ENCODE data around the gene CYP19A1.

Gene CYP19A1
- 0 to 0.04 reads per million in 2 donors for total RNA-seq

GRCh38 chr15:51338496-51338895, at the start of gene CYP19A1:
CYP19A1 (minus strand) TSS chr15:51338596; CDS start chr15:51242912, 95,684 bp downstream.
- no peak for DNase-seq

- DNase-seq = no peak
These were observed 49.3 kb upstream of the CYP19A1 start for GRCh38 chr15:51387699-51388041.

DNA sequence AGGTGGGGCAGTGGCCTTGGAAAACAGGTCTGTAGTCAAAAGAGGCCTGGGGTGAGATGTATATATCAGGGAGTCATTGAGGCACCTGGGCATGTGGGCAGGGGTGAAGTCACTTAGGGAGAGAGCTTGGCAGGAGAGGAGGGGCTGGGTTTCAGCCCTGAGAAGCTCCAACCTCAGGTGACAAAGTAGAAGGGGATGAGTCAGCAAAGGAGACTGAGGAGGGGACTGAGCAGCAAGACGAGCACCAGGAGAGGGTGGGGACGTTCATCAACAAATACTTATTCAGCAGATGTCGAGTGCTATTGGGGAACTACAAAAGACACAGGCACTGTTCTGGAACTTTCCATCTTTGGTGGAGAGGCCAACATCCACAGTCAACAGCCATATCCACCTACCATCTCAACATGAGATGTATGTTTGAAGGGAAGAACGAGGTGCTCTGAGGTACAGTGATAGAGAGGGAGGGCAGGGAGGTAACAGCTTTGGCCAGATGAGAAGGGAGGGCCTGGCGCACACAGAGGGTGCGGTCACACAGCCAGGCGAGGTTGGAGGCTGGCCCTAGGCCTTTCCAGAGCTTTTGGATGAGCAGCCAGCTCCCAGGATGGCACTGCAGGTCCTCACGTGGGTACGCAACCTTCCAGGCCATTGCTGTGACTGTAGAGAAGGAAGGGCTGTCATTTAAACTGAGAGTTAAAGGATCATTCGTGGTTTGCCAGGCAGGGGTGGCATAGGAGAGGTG, 48.7 kb upstream of the CYP19A1 start:
- DNase-seq = no peak

DNA sequence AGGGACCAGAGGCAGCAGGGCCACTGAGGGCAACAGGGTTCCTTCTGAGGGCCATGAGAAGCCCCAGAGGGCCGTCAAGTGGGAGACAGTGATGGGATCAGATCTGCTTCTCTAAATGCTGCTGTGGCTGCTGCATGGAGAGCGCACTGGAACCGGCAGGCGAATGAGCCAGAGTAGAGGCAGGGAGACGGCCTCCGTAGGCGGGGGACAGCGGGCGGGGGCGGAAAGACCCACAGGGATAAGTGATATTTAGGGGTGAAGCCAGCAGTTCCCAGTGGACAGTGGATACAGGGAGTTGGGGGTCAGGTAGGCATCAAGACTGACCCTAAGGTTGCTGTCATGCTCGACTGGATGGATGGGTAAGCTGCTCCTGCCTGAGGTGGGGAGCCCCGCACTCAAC, 48.1 kb upstream of the CYP19A1 start:
- DNase-seq = no peak

GRCh38 chr15:51386029-51386428, 47.6 kb upstream of the CYP19A1 start:
- no peak for DNase-seq

GRCh38 chr15:51382787-51383186, 44.4 kb upstream of the CYP19A1 start:
- no peak for DNase-seq

DNA sequence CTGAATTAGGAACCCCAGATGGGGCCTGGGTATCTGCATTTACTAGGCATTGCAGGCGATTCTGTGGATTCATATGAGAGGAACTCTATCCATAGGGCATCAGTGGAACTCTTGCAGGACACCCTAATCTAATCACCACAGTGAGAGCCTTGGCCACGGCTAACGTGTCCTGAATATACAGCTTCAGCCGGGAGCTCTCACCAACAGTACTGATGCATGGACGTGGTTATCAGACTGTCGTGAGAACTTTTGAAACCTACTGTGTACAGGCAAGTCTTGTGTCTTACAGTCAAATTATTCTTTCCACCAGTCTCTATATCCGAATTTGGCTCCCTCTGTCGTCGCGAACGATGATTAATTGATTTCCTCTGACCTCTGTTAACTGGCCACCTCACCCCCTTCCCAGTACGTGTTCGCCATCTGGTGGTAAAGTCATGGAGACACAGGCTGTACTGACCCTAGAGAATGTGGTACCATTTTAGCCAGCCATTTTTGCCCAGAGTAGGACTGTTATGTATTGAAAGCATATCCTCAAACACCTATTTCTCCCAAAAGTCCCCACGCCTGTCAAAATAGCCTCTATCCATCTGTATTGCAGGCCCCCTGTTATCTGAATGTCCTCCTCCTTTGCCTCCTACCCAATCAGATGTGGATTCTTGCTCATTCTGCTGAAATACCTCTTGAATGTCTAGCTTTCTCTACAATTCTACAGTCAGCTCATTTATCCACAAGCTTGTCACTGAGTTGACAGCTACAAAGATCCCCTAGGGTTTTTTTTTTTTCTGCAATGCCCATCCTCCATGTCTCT, 42.8 kb upstream of the CYP19A1 start:
- DNase-seq = no peak

- no peak for DNase-seq
These were observed 41.0 kb upstream of the CYP19A1 start for GRCh38 chr15:51379390-51379789.

DNA sequence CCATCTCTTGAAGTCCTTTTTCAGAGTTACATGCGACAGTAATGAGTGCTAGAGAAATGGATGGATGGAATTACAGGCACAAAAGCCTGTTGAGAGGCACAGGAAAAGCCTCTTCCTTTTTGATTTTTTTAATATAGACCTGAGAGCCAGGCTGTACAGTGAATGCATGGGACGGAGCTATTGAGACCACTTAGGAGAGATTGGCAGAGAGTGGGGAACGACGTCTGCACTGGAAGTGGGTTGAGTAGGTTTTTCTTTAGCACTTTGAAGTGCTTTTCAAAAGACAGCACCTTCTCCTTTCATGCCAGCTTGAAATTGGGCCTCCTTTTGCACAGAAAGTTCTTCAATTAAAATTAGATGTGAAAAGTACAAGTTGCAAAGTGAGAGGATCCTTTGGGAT, 40.0 kb upstream of the CYP19A1 start:
- no peak for DNase-seq

DNA sequence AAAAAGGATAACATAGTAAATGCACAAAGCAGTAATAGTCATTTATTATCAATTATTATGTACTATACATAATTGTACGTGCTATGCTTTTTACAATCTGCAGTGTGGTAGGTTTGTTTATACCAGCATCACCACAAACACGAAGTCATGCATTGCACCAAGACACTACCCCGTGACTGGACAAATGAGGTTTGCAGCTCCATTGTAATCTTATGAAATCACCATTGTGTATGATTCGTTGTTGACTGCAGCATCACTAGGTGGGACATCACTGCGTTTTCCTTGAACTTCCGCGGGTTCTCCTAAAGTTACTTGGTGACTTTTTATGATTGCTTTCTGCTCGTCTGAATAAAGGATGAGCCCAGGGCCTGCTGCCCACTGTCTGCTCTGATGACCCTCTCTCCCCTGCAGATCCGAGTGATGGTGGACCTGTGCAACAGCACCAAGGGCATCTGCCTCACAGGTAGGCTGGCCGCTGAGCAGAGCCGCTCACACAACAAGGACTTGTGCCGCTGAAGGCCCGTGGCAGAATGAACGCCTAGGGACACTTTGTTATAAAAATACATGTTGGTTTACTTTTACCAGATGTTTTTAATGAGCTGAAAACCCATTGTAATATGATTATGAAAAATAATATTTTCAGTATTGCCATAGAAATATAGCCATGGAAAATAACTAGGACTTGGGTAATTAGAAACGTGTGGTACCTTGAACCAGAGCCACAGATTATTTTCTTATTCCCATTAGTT, 38.8 kb upstream of the CYP19A1 start:
- DNase-seq = no peak

DNA sequence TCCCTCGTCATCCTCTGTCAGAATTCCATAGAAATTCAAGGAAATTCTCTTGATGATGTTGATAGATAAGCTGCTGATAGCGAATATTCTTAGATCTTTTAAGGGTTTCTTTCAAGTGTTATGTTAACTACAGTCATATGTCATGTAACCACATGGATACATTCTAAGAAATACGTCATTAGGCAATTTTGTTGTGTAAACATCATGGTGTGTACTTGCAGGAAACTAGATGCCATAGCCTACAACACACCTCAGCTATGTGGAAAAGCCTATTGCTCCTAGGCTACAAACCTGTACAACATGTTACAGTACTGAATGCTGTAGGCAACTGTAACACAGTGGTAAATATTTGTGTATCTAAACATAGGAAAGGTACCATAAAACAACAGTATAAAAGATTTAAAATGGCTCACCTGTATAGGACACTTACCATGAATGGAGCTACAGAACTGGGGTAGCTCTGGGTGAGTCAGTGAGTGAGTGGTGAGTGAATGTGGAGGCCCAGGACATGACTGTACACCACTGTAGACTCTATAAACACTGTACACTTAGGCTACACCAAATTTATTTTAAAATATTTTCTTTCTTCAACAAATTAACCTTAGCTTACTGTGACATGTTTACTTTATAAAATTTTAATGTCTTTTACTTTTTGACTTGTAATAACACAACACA, 37.7 kb upstream of the CYP19A1 start:
- DNase-seq = no peak

GRCh38 chr15:51374131-51374530, 35.7 kb upstream of the CYP19A1 start:
- DNase-seq = no peak

- no peak for DNase-seq
These were observed 32.9 kb upstream of the CYP19A1 start for GRCh38 chr15:51371266-51371665.

GRCh38 chr15:51369451-51369761, 31.0 kb upstream of the CYP19A1 start:
- no peak for DNase-seq

- DNase-seq = no peak
These were observed 30.5 kb upstream of the CYP19A1 start for GRCh38 chr15:51368751-51369450.

GRCh38 chr15:51368307-51368706, 29.9 kb upstream of the CYP19A1 start:
- no peak for DNase-seq

GRCh38 chr15:51367322-51367976, 29.1 kb upstream of the CYP19A1 start:
- DNase-seq = no peak

GRCh38 chr15:51366920-51367319, 28.5 kb upstream of the CYP19A1 start:
- DNase-seq = no peak

- no peak for DNase-seq
These were observed 27.7 kb upstream of the CYP19A1 start for GRCh38 chr15:51366071-51366470.

GRCh38 chr15:51365417-51365816, 27.0 kb upstream of the CYP19A1 start:
- no peak for DNase-seq

- DNase-seq = no peak
These were observed 25.0 kb upstream of the CYP19A1 start for GRCh38 chr15:51363383-51363782.

DNA sequence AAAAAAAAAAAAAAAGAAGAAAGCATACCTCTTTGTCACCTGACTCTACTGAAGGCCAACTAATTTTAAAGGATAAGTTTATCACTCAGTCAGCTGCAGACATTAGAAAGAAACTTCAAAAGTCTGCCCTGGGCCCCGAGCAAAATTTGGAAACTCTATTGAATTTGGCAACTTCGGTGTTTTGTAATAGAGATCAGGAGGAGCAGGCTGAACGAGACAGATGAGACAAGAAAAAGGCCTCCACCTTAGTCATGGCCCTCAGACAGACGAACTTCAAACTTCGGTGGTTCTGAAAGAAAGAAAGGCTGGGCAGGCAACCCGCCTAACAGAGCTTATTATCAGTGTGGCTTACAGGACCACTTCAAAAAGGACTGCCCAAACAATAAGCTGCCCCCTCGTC, 21.6 kb upstream of the CYP19A1 start:
- no peak for DNase-seq

Data from activated gamma-delta T cell (primary cell).